IPS DF 19.7 (cell line): Measurements from ENCODE around the gene FCGR3B.
"Not testable (repeated sequence)": the region's sequence is repeated elsewhere in the genome, so short reads cannot be mapped to it uniquely, and the experiment has no call there.

ENCODE experiments used
- DNase-seq: peaks from one replicate; pipeline ENCODE4 v3.0.0-alpha.2; 2013; ENCODE audit warnings: low read depth, low spot score

The FCGR3B gene

GRCh38 chr1:161605762-161606540 is 25.0 kb downstream of the FCGR3B start:
- not testable (repeated sequence) for DNase-seq

DNA sequence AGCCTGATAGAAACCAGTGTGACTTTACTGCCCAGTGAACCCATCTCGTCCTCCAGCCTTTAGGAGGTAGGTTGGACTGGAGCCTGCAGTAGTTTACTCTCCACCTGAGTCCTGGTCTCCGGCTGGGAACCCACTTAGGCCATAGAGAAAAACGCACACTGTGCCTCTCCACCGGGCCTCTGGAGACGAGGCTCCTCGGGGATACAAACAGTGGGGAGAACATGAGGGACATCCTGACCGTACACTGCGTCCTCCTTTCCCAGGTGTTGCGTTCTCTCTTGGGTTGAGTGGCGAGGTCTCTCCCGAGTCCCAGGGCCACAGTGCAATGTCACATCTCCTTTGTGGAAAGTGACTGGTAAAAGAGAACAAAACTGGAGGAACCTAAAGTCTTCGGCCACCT is 26.0 kb downstream of the FCGR3B start:
- DNase-seq = not testable (repeated sequence)

- DNase-seq = not testable (repeated sequence)
Observed at GRCh38 chr1:161597077-161597476, 33.9 kb downstream of the FCGR3B start.

DNA sequence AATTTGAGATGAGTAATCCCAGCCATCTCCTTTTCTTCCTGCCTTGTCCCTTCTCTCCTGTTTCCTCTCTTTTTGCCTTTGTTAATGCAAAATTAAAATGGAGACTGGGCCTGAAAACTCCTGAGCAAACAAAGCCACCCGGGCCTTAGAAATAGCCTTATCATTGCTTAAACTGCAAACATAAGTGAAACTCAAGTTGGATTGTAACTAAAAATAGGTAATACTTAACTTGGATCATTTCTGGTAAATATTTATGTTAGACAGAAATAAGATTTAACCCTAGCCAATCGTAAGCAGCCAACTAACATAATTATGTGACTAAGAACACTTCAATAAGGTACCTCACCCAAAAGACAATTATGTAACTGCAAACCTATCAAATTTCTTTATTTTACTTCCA is 35.4 kb downstream of the FCGR3B start:
- not testable (repeated sequence) for DNase-seq

DNA sequence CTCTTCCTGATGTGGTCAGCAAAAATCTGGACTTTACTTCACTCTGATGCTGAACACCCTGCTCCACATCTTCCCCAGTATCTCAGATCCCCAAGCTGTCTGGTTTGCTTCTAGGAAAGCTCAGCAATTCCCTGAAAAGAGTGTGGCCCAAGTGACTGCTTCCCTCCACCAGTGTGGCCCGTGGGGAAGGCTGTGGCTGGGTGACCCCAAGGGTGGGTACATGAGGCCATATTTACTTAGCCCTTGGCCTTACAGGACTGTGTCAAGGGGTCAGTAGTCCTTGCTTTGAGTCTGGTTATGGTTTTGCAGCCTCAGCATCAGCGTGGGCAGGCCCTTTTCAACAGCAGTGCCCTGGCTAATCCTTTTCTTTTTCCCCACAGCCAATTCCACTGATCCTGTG is 35.8 kb downstream of the FCGR3B start:
- not testable (repeated sequence) for DNase-seq

DNA sequence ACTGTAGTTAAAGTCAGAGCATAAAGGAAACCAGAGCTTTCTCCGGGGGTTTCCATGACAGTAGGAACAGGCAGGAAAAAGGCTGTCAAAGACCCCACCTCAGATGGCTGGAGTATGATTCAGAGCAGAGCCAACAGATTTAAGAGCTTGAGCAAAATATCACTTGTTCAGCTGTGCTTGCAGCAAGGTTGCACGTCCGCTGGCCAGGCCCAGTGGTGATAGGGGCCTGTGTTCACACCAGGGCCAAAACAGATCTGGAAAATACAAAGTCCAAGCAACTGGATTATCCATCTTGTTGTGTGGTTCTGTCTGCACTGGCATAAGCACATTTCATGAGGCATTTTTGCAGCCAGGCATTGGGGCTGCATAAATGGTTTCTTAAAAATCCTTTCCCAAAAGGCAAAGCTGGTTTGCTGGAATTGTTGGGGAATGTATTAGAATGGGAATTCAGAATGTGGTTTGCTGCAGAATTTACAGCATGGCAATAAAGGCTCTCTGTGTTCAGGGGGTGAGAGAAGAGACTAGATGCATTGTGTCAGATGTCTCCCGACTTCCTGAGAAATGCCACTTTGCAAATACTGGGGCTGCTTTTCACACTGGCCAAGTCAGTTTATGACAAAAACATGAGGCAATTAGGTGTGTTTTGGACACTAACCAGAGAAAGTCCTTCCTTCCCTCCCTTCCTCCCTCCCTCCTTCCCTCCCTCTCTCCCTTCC is 36.5 kb downstream of the FCGR3B start:
- DNase-seq = not testable (repeated sequence)

DNA sequence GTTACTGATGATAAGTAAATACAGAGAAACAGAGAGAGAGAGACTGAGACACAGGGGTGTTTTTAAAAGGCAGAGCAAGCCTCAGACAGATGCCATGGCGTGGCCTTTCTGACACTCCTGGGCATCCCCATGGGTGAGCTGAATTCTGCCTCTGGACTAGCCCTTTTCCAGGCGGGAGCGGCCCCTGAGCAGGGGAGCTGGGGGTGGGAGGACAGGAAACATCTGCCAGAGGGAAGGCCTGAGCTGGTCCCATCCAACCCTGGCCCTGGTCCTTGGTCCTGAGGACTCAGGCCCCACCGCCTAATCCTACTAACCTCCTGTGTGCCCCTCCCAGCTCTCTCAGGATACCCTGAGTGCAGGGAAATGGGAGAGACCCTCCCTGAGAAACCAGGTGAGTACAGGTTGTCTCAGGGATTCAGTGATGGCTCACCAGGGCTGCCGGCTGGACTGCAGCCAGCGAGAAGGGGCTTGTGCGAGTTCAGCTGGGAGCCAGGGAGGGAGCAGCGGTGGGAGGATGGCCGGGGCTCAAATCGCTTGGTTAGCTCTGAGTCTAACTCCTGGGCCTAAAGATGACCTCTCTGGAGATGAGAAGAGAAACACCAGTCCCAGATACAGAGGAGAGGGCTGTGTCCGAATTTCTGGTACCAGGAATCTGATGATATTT is 37.8 kb downstream of the FCGR3B start:
- not testable (repeated sequence) for DNase-seq

- not testable (repeated sequence) for DNase-seq
Observed at GRCh38 chr1:161592586-161592985, 38.4 kb downstream of the FCGR3B start.

- DNase-seq = not testable (repeated sequence)
Observed at GRCh38 chr1:161589920-161590319, 41.1 kb downstream of the FCGR3B start.

- not testable (repeated sequence) for DNase-seq
Observed at GRCh38 chr1:161589365-161589764, 41.6 kb downstream of the FCGR3B start.

- not testable (repeated sequence) for DNase-seq
Observed at GRCh38 chr1:161588596-161588995, 42.4 kb downstream of the FCGR3B start.

- not testable (repeated sequence) for DNase-seq
Observed at GRCh38 chr1:161582882-161583281, 48.1 kb downstream of the FCGR3B start.

- not testable (repeated sequence) for DNase-seq
Observed at GRCh38 chr1:161580879-161581537, 50.0 kb downstream of the FCGR3B start.

GRCh38 chr1:161579856-161580507 is 51.0 kb downstream of the FCGR3B start:
- DNase-seq = not testable (repeated sequence)

GRCh38 chr1:161576676-161577075 is 54.3 kb downstream of the FCGR3B start:
- not testable (repeated sequence) for DNase-seq
